HG03460 (cell line): ENCODE results near the gene PPP1R8.
"Not testable (repeated sequence)": the region's sequence is repeated elsewhere in the genome, so short reads cannot be mapped to it uniquely, and the experiment has no call there.

Experiments
- ATAC-seq: cut with Tn5 transposase; IDR thresholded peaks from one replicate; pipeline ENCODE4 v1.9.1; 2021; ENCODE audit not compliant: unreplicated experiment

Gene PPP1R8

GRCh38 chr1:27869719-27870085, 39.1 kb downstream of the PPP1R8 start:
- ATAC-seq = no peak

DNA sequence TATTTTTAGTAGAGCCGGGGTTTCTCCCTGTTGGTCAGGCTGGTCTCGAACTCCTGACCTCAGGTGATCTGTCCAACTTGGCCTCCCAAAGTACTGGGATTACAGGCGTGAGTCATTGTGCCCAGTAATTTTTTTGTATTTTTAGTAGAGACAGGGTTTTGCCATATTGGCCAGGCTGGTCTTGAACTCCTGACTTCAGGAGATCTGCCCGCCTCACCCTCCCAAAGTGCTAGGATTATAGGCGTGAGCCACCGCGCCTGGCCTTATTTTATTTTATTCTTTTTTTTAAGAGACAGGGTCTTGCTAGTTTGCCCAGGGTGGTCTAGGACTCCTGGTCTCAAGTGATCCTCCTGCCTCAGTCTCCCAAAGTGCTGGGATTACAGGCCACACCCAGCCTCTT, 40.5 kb downstream of the PPP1R8 start:
- not testable (repeated sequence) for ATAC-seq

DNA sequence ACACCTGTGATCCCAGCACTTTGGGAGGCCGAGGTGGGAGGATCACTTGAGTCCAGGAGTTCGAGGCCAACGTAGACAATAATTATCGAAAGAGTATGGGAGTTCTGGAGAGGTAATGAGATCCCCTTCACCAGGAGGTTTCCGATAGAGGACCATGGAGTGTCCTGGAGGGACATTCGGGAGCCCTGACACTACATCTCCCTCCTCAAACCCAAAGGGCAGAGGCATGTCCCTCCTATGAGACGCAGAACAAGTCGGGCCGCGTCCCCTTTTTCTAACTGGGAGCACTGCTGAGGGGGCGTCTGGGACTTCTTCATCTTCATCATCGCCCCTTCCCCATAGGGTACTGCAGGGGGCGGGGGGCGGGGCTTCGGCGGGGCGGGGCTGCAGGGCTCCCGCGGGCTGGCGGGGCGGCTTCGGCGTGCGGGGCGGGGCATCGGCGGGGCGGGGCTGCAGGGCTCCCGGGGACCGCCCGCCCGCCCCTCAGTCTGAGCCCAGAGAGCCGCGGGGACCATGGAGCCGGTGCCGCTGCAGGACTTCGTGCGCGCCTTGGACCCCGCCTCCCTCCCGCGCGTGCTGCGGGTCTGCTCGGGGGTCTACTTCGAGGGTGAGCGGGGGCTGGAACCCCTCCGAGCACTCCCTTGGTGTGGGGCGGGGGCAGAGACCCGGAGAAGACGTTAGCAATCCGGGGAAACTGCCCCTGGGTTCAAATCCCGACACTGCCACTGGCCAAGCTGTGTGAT, 41.6 kb downstream of the PPP1R8 start, which contains the start of gene THEMIS2:
TSS of gene THEMIS2 (plus strand) at position 486 of the 743 bp plus-strand sequence. CDS start at position 514, 28 bp downstream.
- ATAC-seq = no peak

GRCh38 chr1:27872802-27873551, 42.4 kb downstream of the PPP1R8 start:
- no peak for ATAC-seq

DNA sequence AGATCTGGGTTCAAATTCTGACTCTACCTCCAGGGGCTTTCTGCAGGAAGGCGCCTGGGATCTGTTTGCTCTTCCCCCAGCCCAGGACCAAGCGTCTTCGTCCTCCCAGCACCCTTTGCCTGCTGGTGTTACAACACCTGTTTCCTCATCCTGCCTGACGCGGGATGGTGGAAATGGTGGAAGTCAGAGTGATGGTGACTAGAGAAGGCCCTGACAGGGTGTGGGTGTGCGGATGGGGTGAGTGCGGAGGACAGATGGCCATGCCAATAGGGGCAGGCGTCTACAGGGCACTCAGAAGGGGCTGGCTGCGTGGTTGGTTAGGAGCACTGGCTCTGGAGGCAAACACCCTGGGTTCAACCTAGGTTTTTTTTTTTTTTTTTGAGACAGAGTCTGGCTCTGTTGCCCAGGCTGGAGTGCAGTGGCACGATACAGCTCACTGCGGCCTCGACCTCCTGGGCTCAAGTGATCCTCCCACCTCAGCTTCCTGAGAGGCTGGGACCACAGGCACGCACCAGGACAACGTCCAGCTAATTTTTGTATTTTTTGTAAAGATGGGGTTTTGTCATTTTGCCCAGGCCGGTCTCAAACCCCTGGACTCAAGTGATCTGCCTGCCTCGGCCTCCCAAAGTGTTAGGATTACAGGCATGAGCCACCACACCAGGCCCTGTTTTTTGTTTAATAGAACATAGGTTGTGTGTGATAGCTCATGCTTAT, 43.2 kb downstream of the PPP1R8 start:
- ATAC-seq = no peak

- no peak for ATAC-seq
Measured at GRCh38 chr1:27876341-27877114, 45.9 kb downstream of the PPP1R8 start.

- no peak for ATAC-seq
Measured at GRCh38 chr1:27877115-27877416, 46.5 kb downstream of the PPP1R8 start.

GRCh38 chr1:27878039-27878438, 47.5 kb downstream of the PPP1R8 start:
- no peak for ATAC-seq

- no peak for ATAC-seq
Measured at GRCh38 chr1:27878787-27879335, 48.3 kb downstream of the PPP1R8 start.

DNA sequence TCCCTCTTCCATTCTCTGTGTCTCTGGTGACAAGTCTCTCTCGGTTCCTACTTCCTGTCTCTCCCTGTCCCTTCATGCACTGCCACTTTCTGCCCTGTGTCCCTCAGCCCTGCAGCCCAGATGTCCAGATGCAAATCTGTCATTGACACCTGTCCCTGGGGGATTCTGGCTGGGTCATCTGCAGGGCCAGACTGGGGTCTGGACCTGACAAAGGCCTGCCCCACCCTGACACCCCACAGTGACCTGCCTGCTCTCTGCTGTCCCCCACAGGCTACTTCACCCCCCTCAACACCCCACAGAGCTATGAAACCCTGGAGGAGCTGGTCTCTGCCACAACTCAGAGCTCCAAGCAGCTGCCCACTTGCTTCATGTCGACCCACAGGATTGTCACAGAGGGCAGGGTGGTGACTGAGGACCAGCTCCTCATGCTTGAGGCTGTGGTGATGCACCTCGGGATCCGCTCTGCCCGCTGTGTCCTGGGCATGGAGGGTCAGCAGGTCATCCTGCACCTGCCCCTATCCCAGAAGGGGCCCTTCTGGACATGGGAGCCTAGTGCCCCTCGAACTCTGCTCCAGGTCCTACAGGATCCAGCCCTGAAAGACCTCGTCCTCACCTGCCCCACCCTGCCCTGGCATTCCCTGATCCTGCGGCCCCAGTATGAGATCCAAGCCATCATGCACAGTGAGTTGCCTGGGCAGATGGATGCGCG, 48.9 kb downstream of the PPP1R8 start:
- ATAC-seq = no peak

- ATAC-seq = no peak
Measured at GRCh38 chr1:27882543-27882903, 51.9 kb downstream of the PPP1R8 start.

DNA sequence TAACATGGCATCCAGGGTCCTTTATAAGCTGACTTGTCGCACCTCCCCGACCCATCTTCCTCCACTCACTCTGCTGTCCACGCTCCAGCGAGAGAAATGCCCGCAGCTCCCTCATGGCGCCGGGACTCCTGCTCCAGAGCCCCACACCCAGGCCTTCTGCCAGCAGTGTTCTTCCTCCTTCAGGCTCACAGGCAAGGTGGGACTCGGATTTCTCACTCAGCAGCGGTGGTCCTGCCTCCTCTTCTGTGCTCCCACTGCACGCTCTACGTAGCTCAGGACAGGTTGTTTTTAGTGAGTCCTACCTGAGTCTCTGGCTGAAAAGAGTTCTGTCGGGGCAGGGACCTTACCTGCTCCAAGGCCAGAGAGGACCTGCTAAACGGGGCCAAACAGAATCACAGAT, 53.0 kb downstream of the PPP1R8 start:
- no peak for ATAC-seq

- peak; percentile 50 for ATAC-seq
Measured at GRCh38 chr1:27884006-27884954, 53.7 kb downstream of the PPP1R8 start.

- ATAC-seq = no peak
Measured at GRCh38 chr1:27885114-27885528, 54.5 kb downstream of the PPP1R8 start.

GRCh38 chr1:27885621-27886352, 55.2 kb downstream of the PPP1R8 start:
- no peak for ATAC-seq

DNA sequence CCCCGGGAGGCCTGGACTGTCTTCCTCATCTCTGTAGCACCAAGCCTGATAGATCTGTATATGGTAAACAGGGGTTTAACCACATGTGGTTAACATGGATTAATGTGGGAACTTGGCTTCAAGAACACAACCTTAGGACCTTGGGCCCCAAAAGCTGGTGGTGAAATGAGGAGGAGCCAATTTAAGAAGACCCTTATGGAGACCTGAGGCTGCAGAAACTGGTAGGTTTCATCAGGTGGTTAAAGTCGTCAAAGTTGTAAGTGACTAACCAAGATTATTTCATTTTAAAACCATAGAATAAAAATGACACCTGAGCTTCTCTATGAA, 55.7 kb downstream of the PPP1R8 start:
- no peak for ATAC-seq

- no peak for ATAC-seq
Measured at GRCh38 chr1:27886744-27887143, 56.2 kb downstream of the PPP1R8 start.

GRCh38 chr1:27887215-27888021, 56.8 kb downstream of the PPP1R8 start:
- ATAC-seq = no peak
